WTC11 (cell line): ENCODE measurements around the gene ID4. TPM values are rescaled to one million over a fixed set of nuclear protein-coding genes. Genes with fewer than 3 reads are reported as not detected.

ENCODE experiments used
- ATAC-seq: fragments of 200-7000 bp; cut with Tn5 transposase; 2 replicates; pipeline ENCODE4 v1.10.0; 2021; ENCODE audit warnings: mild to moderate bottlenecking, moderate library complexity
- CTCF ChIA-PET: fragments of 300-600 bp; sonication (Branson Sonifier 250); formaldehyde crosslinking; loops from one replicate; lab custom pipeline; 2021; ENCODE audit warnings: antibody characterized with exemption; lab: Charles Lee
- POLR2A ChIA-PET: fragments of 350-600 bp; sonication (Branson Sonifier 250); formaldehyde crosslinking; loops from one replicate; lab custom pipeline; 2021; ENCODE audit warnings: antibody characterized with exemption; lab: Charles Lee
- DNase-seq: peaks from one replicate; pipeline ENCODE4 v3.0.0; 2021; ENCODE audit warnings: low spot score
- H3K27ac Mint-ChIP-seq: 2 replicates; pipeline ENCODE4 v1.8.0; 2021; ENCODE audit warnings: mixed read lengths
- H3K27me3 Mint-ChIP-seq: 2 replicates; pipeline ENCODE4 v1.8.0; 2021; ENCODE audit warnings: low read depth, mild to moderate bottlenecking, moderate library complexity, mixed read lengths
- H3K36me3 Mint-ChIP-seq: 2 replicates; pipeline ENCODE4 v1.8.0; 2021; ENCODE audit warnings: mixed read lengths
- H3K4me1 Mint-ChIP-seq: 2 replicates; pipeline ENCODE4 v1.8.0; 2022; ENCODE audit warnings: mixed read lengths
- H3K4me3 Mint-ChIP-seq: 2 replicates; pipeline ENCODE4 v1.8.0; 2021; ENCODE audit warnings: mild to moderate bottlenecking, moderate library complexity, mixed read lengths
- H3K9me3 Mint-ChIP-seq: 2 replicates; pipeline ENCODE4 v1.8.0; 2021; ENCODE audit warnings: mixed read lengths
- ATF2 ChIP-seq: sonication (generic); formaldehyde crosslinking; IDR thresholded peaks from 2 replicates; pipeline ENCODE4 v1.8.1; 2022; ENCODE audit warnings: low read depth, missing genetic modification reagents, borderline replicate concordance
- CREB1 ChIP-seq: sonication (generic); formaldehyde crosslinking; IDR thresholded peaks from 2 replicates; pipeline ENCODE4 v1.8.0; 2023; ENCODE audit warnings: mild to moderate bottlenecking, missing genetic modification reagents
- E2F1 ChIP-seq: sonication (generic); formaldehyde crosslinking; IDR thresholded peaks from 2 replicates; pipeline ENCODE4 v1.8.0; 2022; ENCODE audit warnings: mild to moderate bottlenecking, missing genetic modification reagents
- E2F5 ChIP-seq: sonication (generic); formaldehyde crosslinking; IDR thresholded peaks from 2 replicates; pipeline ENCODE4 v1.8.1; 2022; ENCODE audit warnings: mild to moderate bottlenecking, moderate library complexity, missing genetic modification reagents
- FOXK1 ChIP-seq: sonication (generic); formaldehyde crosslinking; IDR thresholded peaks from 2 replicates; pipeline ENCODE4 v1.8.0; 2022; ENCODE audit warnings: mild to moderate bottlenecking, moderate library complexity, missing genetic modification reagents
- GRHL2 ChIP-seq: fragments of 250-450 bp; sonication (Bioruptor Pico); IDR thresholded peaks from 2 replicates; pipeline ENCODE4 v1.8.0; 2022; ENCODE audit warnings: mild to moderate bottlenecking, moderate library complexity; ENCODE audit not compliant: insufficient replicate concordance, severe bottlenecking
- GTF2I ChIP-seq: fragments of 250-450 bp; sonication (Bioruptor Pico); conservative IDR thresholded peaks from 2 replicates; pipeline ENCODE4 v1.4.0; 2021; ENCODE audit warnings: mild to moderate bottlenecking
- IRF1 ChIP-seq: sonication (generic); formaldehyde crosslinking; IDR thresholded peaks from 2 replicates; pipeline ENCODE4 v1.8.0; 2023; ENCODE audit warnings: missing genetic modification reagents
- IRF2 ChIP-seq: sonication (generic); formaldehyde crosslinking; IDR thresholded peaks from 2 replicates; pipeline ENCODE4 v1.8.0; 2022; ENCODE audit warnings: low read depth, missing genetic modification reagents, borderline replicate concordance
- KAT7 ChIP-seq: sonication (generic); formaldehyde crosslinking; IDR thresholded peaks from 2 replicates; pipeline ENCODE4 v1.8.1; 2023; ENCODE audit warnings: missing genetic modification reagents, mild to moderate bottlenecking, borderline replicate concordance
- MYBL2 ChIP-seq: sonication (generic); formaldehyde crosslinking; IDR thresholded peaks from 2 replicates; pipeline ENCODE4 v1.8.1; 2023; ENCODE audit warnings: mild to moderate bottlenecking, moderate library complexity, missing genetic modification reagents
- RELA ChIP-seq: sonication (generic); formaldehyde crosslinking; IDR thresholded peaks from 2 replicates; pipeline ENCODE4 v1.8.1; 2022; ENCODE audit warnings: missing genetic modification reagents, mild to moderate bottlenecking, borderline replicate concordance
- TCF7 ChIP-seq: sonication (generic); formaldehyde crosslinking; IDR thresholded peaks from 2 replicates; pipeline ENCODE4 v1.8.0; 2022; ENCODE audit warnings: mild to moderate bottlenecking, low read depth, missing genetic modification reagents, moderate library complexity
- USF1 ChIP-seq: sonication (generic); formaldehyde crosslinking; IDR thresholded peaks from 2 replicates; pipeline ENCODE4 v1.8.0; 2022; ENCODE audit warnings: mild to moderate bottlenecking, missing genetic modification reagents
- ZNF138 ChIP-seq: sonication (generic); formaldehyde crosslinking; conservative IDR thresholded peaks from 2 replicates; pipeline ENCODE4 v1.8.1; 2022; ENCODE audit warnings: mild to moderate bottlenecking, moderate library complexity, missing genetic modification reagents
- ZNF263 ChIP-seq: sonication (generic); formaldehyde crosslinking; IDR thresholded peaks from 2 replicates; pipeline ENCODE4 v1.8.1; 2022; ENCODE audit warnings: low read depth, mild to moderate bottlenecking, moderate library complexity, missing genetic modification reagents
- ZNF416 ChIP-seq: fragments of 250-450 bp; sonication (Bioruptor Pico); IDR thresholded peaks from 2 replicates; pipeline ENCODE4 v1.9.0; 2021; ENCODE audit warnings: mild to moderate bottlenecking, inconsistent platforms
- ZSCAN18 ChIP-seq: fragments of 250-450 bp; sonication (Bioruptor Pico); IDR thresholded peaks from 2 replicates; pipeline ENCODE4 v2.1.2; 2022; ENCODE audit warnings: mild to moderate bottlenecking, moderate library complexity
- total RNA-seq: library from RNA; stranded (reverse); gene quantifications from 3 replicates; pipeline ENCODE4 v1.2.3, GENCODE V29; 2021
- TF ChIP-seq, protein P1 (sequence below): sonication (generic); formaldehyde crosslinking; IDR thresholded peaks from 2 replicates; pipeline ENCODE4 v1.8.1; 2022; ENCODE audit warnings: missing genetic modification reagents, borderline replicate concordance
- TF ChIP-seq, protein P2 (sequence below): sonication (generic); formaldehyde crosslinking; IDR thresholded peaks from 2 replicates; pipeline ENCODE4 v1.8.1; 2023; ENCODE audit warnings: mild to moderate bottlenecking, missing genetic modification reagents
- TF ChIP-seq, protein P3 (sequence below): fragments of 250-450 bp; sonication (Bioruptor Pico); IDR thresholded peaks from 2 replicates; pipeline ENCODE4 v1.9.0; 2021; ENCODE audit warnings: moderate library complexity, mild to moderate bottlenecking, inconsistent platforms, borderline replicate concordance
- TF ChIP-seq, protein P4 (sequence below): sonication (generic); formaldehyde crosslinking; IDR thresholded peaks from 2 replicates; pipeline ENCODE4 v1.8.1; 2023; ENCODE audit warnings: mild to moderate bottlenecking, moderate library complexity, missing genetic modification reagents
- TF ChIP-seq, protein P5 (sequence below): sonication (generic); formaldehyde crosslinking; IDR thresholded peaks from 2 replicates; pipeline ENCODE4 v1.8.1; 2023; ENCODE audit warnings: mild to moderate bottlenecking, missing genetic modification reagents, moderate library complexity

The ID4 gene
- total RNA-seq, 1 experiment from 2014 or later: 4.5 TPM

DNA sequence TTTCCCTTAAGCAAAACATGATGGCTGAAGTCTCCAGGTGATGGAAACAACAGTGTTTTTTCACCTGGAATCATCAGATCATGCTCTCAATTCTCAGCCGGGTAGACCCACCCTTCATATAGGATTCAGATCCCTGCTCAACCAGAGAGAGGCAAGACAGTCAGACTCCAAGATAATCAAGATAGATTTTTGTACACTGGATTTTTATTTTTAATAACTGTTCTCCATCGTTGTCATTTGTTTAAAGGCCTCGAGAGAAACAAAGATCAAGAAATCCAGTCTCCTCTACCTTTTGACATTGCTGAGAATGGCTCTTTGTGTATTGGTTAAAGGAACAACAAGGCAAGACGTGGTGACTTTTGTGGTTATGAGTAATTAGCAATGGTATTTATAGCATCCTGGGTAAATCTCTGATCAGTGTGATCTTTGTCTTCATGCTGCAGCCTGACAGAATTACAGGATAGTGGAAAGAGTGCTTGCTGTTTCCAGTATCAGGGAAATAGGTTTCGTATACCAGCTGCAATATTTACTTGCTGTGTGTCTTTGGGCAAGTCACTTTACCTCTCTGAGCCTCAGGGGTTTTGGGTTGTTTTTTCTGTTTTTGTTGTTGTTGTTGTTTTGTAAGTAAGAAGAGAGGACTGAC, 29.9 kb downstream of the ID4 start (continued):
- TF ChIP-seq USF1 (CRISPR knock-in tag) (no peak), ZNF416 (CRISPR knock-in tag) (no peak), TCF7 (CRISPR knock-in tag) (no peak), ZNF138 (CRISPR knock-in tag) (no peak), RELA (CRISPR knock-in tag) (no peak), E2F1 (CRISPR knock-in tag) (no peak), GRHL2 (CRISPR knock-in tag) (no peak), IRF2 (no peak), CREB1 (no peak), FOXK1 (no peak)
- TF ChIP-seq, protein P1, sequence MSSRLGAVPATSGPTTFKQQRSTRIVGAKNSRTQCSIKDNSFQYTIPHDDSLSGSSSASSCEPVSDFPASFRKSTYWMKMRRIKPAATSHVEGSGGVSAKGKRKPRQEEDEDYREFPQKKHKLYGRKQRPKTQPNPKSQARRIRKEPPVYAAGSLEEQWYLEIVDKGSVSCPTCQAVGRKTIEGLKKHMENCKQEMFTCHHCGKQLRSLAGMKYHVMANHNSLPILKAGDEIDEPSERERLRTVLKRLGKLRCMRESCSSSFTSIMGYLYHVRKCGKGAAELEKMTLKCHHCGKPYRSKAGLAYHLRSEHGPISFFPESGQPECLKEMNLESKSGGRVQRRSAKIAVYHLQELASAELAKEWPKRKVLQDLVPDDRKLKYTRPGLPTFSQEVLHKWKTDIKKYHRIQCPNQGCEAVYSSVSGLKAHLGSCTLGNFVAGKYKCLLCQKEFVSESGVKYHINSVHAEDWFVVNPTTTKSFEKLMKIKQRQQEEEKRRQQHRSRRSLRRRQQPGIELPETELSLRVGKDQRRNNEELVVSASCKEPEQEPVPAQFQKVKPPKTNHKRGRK: no peak

DNA sequence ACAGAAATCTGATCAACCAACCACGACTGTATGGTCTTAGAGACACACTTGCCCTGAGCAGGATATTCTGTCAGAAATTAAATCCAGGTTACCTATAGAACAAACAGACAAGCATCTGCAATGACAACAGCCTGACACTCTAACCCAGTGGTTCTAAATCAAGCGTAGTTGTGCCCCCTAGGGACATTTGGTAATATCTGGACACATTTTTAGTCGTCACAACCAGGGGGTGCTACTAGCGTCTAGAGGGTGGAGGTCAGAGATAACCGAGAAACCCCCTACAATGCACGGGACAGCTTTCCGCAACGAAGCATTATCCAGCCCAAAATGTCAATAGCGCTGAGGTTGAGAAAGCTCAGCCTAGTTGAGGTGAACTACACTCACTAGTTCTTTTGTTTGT, 32.3 kb downstream of the ID4 start:
- DNase-seq (no peak), ATAC-seq (peak; percentile 26; the same call in 1 of the 2 replicates)
- Mint-ChIP-seq H3K4me1 (peaks cover 9% of the 10 kb centered on the region), H3K4me3 (no peak overlapping the region), H3K36me3 (no peaks in the 10 kb centered on the region), H3K27ac (no peak overlapping the region), H3K27me3 (no peaks in the 10 kb centered on the region), H3K9me3 (no peaks in the 10 kb centered on the region)
- ChIA-PET POLR2A (no interaction called here), CTCF (no interaction called here)
- no peak for TF ChIP-seq MYBL2
- TF ChIP-seq, protein P2, sequence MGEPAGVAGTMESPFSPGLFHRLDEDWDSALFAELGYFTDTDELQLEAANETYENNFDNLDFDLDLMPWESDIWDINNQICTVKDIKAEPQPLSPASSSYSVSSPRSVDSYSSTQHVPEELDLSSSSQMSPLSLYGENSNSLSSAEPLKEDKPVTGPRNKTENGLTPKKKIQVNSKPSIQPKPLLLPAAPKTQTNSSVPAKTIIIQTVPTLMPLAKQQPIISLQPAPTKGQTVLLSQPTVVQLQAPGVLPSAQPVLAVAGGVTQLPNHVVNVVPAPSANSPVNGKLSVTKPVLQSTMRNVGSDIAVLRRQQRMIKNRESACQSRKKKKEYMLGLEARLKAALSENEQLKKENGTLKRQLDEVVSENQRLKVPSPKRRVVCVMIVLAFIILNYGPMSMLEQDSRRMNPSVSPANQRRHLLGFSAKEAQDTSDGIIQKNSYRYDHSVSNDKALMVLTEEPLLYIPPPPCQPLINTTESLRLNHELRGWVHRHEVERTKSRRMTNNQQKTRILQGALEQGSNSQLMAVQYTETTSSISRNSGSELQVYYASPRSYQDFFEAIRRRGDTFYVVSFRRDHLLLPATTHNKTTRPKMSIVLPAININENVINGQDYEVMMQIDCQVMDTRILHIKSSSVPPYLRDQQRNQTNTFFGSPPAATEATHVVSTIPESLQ (CRISPR knock-in tag): no peak
- TF ChIP-seq E2F5 (CRISPR knock-in tag): no peak
- no peak for TF ChIP-seq ATF2
- TF ChIP-seq KAT7 (CRISPR knock-in tag): no peak
- no peak for TF ChIP-seq ZNF263 (CRISPR knock-in tag)
- TF ChIP-seq IRF1: no peak
- TF ChIP-seq, protein P3, sequence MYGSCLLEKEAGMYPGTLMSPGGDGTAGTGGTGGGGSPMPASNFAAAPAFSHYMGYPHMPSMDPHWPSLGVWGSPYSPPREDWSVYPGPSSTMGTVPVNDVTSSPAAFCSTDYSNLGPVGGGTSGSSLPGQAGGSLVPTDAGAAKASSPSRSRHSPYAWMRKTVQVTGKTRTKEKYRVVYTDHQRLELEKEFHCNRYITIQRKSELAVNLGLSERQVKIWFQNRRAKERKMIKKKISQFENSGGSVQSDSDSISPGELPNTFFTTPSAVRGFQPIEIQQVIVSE: no peak
- TF ChIP-seq, protein P4, sequence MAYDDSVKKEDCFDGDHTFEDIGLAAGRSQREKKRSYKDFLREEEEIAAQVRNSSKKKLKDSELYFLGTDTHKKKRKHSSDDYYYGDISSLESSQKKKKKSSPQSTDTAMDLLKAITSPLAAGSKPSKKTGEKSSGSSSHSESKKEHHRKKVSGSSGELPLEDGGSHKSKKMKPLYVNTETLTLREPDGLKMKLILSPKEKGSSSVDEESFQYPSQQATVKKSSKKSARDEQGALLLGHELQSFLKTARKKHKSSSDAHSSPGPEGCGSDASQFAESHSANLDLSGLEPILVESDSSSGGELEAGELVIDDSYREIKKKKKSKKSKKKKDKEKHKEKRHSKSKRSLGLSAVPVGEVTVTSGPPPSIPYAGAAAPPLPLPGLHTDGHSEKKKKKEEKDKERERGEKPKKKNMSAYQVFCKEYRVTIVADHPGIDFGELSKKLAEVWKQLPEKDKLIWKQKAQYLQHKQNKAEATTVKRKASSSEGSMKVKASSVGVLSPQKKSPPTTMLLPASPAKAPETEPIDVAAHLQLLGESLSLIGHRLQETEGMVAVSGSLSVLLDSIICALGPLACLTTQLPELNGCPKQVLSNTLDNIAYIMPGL: no peak
- no peak for TF ChIP-seq ZSCAN18 (CRISPR knock-in tag)
- TF ChIP-seq, protein P5, sequence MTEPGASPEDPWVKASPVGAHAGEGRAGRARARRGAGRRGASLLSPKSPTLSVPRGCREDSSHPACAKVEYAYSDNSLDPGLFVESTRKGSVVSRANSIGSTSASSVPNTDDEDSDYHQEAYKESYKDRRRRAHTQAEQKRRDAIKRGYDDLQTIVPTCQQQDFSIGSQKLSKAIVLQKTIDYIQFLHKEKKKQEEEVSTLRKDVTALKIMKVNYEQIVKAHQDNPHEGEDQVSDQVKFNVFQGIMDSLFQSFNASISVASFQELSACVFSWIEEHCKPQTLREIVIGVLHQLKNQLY (CRISPR knock-in tag): no peak
- TF ChIP-seq GTF2I (CRISPR knock-in tag): no peak
